NCI-H2029 treated with DMSO at 0.1 percent for 48 hours (cell line): ENCODE results near the gene ARRB1.
"Not testable (repeated sequence)": the region's sequence is repeated elsewhere in the genome, so short reads cannot be mapped to it uniquely, and the experiment has no call there.

ENCODE experiments used
- DNase-seq: peaks from one replicate; lab custom pipeline; 2025; lab: John Stamatoyannopoulos, UW

Gene ARRB1

DNA sequence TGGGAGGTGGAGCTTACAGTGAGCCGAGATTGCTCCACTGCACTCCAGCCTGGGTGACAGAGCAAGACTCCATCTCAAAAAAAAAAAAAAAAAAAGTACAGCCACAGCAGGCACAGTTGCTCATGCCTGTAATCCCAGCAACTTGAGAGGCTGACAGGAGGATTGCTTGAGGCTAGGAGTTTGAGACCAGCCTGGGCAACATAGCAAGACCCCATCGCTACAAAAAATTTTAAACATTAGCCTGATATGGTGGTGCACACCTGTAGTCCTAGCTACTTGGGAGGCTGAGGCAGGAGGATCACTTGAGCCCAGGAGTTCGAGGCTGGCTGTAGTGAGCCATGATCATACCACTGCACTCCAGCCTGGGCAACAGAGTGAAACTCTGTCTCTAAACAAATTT lies 76.7 kb downstream of the ARRB1 start:
- DNase-seq, result not testable (repeated sequence)

DNA sequence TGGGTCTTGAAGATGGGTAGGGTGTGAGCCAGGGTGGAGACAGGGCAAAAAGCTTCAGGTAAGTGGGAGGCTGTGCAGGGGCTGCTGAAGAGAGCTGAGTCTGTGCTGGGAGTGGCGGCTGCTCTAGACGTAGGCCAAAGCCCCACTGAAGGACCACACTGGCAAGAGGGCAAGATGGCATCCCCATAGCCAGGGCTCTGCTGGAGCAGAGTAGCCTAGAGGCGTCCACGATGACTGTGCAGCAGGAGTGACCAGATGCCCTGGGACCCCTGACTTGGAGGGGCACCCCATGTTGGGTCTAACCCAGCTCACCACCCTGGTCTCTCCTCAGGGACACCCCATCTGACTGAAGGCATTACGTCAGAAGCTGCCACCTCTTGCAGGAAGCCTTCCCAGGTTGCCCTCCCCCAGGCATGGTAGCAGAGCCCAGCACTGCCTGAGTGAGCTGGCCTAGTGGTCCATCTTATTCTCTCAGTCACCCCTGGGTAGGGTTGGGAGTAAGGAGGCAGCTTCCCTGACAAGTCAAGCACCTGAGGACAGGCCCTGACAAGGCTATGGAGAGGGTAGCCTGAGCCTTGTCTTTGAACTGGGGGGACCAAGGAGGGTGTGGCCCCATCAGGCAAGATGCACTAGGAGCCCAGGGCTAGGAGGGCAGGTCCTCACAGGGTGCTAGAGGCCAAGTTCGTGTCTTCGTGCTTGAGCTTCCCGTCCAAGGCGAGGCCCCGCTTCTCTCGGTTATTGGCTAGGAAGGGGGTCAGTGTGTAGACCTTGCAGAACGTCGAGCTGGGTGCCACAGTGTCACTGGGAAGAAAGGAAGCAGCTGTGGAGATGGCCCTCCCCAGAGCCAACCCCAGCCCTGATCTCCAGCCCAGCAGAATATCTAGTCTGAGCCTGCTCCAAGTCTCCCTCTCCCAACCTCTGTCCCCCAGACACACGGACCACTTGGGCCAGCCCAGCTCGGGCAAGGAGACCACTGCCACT lies 77.8 kb downstream of the ARRB1 start:
- DNase-seq, result no peak

DNA sequence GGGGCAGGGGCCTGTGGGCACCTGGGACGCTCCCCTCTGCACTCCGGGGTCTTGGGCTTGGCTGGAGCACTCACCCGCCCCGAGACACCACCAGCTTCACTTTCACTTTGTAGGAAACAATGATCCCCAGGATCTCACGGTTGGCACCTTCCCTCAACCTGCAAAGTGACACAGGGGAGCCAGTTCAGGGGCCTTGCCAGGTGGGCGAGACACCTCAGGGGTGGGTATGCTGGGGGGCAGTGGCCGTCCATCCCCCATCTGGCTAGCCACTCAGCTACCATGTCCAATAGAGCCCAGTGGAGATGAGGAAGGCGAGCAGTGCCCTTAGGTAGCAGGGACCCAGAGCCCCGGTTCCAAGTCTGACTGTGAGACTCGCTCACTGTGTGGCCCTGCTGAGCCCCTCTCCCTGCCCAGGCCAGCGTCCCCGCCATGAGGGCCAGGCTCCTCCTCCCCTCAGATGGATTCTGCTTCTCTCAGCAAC lies 78.6 kb downstream of the ARRB1 start:
- no peak for DNase-seq

DNA sequence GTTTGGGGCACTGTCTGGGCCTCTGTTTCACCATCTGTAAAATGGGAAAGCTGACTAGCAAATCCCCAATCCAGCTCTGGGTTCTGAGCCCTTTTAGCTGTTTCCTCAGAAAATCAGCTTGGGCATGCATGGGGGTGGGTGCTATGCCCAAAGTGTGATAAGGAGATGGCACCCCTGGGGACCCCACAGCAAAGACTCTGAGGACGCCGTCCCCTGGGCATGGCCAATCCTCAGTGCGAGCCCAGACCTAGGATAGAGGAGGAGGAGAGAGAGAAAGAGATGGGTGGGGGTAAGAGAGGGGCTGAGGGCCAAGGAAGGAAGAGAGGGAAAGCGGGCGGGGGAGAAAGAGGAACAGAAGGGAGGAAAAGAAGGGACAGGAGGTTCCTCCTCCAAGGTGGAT lies 79.1 kb downstream of the ARRB1 start:
- DNase-seq, result no peak

DNA sequence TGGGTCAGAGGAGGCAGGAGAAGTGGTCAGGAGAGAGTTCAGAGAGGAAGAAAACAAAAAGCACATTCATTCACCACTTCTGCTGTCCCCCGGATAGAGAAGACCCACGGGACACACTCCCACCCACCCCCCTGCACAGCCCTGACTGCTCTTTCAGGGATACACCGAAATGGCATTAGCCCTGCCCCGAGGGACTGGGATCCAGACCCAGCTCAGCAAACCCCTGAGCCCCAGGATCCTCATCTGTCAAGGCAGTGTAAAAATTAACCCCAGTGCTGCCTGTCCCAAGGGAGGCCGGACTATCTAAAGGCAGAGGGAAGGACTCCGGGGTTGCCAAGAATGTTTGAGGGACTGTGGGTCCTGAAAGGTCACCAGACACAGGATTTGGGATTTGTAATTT lies 79.7 kb downstream of the ARRB1 start:
- DNase-seq, result no peak

DNA sequence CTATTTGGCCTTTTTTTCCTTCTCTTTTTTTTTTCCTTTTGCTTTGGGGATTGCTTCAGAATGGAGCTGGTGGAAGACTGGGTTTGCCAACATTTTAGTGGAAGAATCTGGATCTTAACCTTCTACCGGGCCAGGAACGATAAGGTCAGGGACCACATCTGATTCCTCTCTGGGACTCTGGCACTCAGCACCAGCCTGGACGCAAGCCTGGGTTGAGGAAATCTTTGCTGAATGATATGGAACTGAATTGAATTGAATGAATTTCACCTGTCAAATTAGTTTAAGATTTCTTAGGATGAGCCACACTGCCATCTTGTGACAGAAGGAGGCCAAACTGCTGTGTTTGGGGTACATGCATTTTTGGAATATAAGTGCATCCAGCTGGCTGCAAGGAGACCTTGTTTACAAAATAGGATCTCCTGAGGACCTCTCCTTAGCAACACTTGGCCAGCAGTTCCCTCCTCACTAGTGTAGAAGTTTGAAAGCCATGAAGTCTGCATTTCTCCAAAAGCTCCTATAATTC lies 80.5 kb downstream of the ARRB1 start:
- DNase-seq, result no peak

DNA sequence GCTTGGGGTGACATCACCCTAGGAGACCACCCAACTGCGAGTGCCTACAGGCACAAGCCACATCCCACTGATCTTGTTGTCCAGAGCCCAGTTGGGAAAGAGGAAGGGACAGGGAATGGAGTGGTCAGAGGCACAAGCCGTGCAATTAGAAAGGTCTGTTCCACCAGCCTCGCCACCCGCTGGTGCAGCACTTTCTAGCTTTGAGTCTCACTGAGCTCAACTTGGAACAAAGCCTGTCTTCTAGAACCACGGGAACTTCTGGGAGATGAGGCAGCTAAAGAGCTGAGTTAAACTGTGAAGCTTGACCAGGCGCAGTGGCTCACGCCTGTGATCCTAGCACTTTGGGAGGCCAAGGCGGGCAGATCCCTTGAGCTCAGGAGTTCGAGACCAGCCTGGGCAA lies 81.6 kb downstream of the ARRB1 start:
- DNase-seq, result no peak

DNA sequence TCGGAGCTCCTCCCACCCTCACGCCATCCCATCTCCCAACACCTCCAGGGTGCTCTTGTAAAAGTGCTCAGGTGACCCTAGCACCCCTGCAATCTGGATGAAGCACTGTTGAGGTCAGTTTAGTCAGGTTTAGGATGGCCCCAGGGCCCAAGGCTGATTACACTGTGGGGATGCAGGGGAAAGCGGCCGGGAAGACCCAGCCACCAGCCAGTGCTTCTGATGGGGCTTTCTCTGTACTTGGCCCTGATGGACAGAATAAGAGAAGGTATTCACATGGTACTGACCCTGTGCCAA lies 82.1 kb downstream of the ARRB1 start:
- no peak for DNase-seq

DNA sequence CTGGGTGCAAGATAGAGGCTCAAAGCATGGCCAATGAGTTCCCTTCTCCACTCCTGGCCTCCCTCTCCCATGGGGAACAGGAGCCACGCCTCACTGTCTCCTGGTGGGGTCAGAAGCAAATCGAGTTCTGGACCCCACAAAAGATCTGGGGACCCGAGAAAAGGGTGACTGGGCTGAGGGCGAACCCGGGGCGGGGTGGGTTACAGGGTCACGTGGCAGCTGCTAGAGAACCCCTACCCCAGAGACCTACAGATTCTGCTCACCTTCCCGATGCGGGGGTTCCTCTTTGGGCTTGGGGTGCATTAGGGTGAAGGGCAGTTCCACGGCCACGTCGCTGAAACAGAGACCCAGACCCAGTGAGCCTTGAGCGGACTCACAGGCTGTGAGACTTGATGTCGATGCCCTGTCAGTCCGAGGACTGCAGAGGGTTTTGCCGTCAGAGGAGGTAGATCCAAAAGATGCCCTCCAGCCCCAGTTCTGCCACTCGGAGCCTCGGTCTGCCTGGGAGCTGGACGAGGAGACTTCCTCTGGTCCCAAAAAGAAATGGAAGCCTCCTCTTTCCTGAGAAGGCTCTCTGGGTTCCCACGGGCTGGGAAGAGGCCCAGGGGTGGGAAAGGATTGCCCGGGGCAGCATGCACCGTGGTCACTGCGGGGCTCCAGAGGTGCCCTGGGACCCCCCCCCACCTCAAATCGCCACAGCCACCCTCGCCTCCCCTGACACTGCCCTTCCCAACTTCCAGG lies 82.7 kb downstream of the ARRB1 start:
- DNase-seq, result no peak

DNA sequence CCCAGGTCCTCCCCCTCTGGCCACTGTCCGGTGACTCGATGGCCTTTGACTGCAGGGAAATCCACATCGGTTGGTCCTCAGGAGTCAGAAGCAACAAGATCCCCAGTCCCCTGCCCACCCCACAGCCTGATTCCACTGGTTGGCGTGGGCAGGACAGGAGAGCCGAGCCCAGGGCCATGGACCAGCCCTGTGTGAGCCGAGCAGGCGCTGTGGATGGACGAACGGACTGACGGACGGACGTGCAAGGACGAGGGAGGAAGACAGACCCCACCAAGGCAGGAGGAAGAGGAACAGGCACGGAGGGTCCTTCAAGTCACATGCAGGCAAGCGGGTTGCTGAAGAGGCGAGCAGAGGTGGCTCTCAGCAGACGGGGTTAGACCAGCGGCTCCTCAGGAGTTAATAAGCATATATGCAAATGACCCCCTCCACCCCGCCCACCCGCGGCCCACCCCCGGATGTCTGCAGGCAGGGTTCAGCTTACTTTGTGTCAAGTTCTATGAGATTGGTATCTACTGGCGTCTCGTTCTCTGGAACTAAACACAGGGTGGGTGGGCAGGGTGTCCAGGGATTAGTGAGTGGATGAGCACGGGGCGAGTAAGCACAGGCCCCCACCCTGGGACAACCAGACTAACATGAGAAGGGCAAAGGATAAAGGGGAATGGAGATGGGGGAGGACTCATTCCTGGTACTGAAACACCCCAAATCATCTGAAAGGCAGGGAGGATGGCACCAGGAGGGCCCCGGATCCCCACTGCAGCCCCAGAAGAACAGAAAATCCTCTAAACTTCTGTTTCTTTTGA lies 84.1 kb downstream of the ARRB1 start:
- DNase-seq, result no peak

DNA sequence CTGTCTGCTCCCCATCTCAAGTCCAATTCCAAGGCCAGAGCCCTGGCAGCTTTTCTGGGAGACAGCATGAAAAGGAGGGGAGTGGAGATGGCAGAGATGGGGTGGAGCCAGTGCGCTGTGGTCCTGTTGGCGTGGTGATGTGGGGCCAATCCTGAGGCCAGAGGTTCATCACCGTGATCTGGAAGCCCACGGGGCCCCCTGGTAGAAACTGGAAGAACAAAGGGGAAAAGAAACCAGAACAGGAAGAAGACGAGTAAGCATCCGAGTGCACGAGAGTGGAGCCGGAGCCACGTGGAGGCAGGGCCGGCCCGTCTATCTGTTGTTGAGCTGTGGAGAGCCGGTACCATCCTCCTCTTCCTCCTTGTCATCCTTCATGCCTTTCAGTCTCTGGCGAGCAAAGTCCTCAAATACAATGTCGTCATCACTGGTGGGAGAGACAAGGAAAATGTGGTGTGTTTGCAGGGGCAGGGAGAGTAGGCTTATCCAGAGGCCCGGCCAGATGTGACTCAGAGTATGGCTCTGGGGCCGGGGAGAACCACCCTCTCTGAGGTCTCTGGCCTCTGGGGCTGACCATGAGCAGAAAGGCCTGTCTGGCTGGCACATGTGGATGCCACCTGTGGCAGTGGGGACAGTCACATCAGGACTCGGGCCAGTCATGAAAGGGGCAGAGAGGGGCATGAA lies 85.5 kb downstream of the ARRB1 start:
- DNase-seq, result no peak

DNA sequence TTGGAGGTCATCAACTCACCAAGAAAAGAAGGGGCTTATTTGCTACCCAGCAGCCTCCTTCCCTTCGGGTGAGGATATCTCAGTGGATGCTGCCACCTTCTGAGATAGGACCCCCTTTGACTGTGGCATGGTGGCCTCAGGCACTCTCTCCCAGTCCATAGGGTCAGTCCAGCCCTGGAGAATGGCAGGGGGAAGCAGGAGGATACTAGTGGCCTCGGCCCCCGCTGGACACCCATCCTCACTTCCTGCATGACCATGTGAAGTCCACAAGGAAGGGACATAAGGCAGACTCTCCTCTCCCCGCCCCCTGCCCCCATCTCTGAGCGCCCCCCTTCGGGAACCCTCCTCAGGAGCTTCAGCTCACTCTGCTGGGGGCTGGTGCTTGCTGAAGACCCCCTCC lies 86.5 kb downstream of the ARRB1 start:
- DNase-seq, result no peak

DNA sequence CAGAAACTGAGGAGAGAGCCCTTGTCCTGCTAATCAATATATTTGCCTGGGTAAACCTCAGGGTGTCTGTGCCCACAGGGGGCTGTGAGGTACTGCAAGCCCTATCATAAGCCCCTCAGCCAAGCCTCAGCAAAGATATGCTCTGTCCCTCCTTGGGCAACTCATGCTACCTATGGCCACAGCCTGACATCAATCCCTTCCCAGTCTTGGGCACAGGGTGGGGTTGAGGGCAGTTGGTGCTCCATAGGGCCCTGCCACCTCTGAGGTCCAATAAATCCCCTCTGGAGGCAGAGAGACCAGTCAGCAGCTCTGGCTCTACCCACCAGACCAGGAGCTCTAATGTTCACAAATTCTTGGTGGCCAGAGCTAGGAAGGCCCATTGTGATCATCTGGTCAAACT lies 87.1 kb downstream of the ARRB1 start:
- no peak for DNase-seq

DNA sequence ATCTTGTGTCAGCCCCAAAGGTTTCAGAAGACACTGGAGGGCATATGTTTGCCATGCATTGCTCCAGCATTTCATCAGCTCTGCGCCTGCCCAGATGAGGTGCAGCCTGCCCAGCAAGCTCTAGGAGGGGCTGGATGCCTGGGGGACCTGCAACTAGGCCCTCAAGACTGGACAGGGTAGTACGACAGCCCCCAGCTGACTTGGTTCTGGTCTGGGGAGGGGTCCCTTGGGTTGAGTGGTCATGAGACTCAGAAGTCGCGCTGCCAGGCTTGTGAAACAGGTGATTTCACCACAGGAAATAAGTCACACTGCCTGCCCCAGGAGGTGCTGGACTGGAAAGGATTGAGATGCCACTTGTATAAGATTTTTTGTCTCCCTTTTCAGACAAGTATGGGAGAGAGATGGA lies 87.5 kb downstream of the ARRB1 start:
- no peak for DNase-seq

DNA sequence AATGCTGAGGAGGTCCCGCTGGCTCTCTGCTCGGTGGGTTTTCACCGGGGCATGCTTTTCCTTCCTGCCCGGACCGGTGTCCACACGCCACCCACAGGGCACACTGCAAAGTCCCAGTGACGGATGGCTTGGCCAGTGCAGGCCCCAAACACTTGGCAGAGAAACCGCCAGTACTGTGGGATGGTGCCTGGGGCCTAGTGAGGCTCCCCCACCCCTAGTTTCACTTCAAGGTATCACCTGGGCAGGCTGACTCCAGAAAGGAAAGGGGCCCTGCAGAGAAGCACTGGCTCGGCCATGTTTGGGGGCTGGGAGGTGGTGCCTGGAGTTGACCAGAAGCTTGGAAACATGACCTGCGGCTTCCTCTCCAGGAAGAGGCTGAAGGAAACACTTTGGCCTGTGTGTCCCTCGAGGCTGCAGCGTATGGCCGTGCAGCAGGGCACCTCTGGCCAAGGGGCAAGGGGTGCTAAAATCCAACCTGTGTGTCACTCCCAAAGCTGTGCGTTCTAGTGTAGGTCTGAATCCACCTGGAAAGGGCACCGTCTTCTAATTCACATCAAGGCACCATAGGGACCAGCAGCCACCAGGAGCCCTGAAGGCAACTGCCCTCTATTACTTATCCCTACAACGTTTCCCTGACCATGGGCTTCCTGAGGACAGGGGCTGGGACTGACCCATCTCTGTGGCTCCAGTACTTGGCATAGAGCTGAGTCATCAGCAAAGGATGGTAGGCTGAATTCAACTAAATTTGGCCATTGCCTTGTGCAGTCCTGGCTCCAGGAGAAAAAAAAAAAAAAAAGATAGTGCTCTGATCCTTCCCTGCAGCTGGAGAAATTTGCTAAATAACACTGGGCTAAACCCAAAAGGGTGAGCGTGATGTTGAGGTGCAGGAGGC lies 88.3 kb downstream of the ARRB1 start:
- no peak for DNase-seq

DNA sequence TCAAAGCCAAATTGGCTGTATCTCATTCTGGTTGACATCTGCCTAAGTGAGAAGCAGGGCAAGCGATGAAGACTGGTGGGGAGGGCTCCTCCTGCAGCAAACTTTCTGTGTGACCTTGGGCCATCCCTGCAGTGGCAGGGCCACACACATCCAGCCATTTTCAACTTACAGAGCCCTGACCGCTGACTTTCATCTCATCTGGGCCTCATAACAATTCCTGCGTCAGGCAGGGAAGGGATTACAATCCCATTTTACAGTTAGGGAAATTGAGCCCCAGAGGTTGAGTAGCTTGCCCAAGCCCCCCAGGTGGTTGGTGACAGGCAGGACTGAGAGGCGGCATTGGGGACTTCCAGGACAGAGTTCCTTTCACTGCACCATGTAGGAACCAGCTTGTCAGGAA lies 89.0 kb downstream of the ARRB1 start:
- no peak for DNase-seq

DNA sequence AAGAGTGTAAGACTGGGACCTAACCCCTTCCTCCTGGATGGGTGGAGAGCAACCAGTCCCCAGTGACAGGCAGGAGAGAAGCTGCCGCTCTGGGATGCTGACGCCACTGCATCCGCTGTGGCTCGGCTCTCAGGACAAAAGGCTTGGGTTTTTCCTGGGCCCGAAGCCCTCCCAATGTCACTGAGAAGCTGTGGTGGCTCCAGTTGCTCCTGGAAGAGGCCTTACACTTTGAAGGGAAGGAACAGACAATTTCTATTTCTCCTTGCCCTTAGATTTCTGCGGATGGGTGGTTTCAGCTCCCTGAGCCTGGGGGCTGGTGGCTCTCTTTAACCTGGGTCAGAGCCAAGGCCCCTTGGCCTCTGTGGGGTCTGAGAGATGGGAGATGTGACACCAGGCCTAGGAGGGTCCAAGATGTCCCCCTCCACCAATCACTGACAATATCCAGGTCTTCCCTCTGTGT lies 89.5 kb downstream of the ARRB1 start:
- DNase-seq, result no peak

DNA sequence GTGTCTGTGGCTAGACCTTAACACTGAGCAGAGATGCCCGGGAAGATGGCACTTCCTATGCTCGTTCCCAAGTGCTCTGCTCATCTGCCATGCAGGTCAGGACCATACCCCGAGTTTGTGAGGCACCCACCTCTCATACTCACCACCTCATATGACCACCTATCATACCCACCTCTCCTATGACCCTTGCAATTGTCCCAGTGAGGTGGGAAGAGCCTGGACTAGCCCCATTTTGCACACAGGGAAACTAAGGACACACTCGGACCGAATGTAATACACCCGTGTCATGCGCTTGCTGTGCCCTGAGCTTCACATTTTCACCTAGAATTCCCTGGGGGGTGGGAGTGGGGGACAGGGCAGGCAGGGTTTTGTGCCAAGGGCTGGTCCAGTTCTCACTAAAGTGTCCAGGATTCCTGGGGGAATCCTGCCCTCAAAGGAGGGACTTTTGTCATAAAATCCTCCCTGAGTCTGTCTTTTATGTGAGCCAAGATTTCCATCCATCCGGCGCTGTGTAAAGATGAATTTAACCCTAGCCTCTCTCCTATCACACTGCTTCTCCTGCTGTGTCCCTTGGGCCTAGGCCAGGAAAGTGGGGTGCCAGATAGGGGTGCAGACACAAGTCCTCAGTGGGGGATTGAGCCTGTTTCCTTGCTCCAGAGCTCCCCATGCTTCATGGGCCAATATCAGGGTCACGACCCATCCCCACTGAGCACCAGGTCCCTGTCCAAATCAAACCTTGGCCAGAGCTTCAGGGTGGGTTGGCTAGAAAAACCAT lies 90.9 kb downstream of the ARRB1 start:
- no peak for DNase-seq

DNA sequence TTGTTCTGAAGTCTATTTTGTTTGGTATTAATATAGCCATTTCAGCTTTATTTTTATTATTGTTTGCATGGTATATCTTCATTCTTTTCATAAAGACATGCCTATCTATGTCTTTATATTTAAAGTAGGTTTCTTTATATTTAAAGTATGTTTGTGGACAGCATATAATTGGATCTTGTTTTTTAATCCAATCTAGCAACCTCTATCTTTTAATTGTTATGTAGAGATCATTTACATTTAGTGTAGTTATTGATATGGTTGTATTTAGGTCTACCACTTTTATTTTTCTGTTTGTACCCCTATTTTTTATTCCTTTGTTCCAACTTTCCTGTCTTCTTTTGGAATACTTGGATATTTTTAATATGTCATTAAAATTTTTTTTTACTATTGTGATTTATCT lies 97.1 kb downstream of the ARRB1 start:
- no peak for DNase-seq

DNA sequence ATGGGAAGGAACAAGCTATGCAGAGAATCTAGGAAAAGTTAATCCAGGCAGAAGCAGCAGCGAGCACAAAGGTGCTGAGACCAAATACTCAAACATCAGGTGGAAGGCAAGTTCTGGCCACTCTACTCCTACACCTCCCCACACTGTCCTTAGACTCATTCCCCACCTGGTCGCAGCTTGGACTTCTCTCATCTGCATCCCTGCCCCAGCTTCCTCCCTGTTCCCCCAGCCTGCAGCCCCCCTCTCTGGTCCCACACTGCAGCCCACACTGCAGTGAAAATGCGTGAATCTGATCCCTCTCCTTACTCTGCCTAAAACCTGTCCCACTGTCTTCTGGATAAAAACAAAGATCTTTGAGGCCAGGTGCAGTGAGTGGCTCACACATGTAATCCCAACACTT lies 101.8 kb downstream of the ARRB1 start:
- DNase-seq, result no peak
